ENCODE measurements around the gene MRRF.
"Not testable (repeated sequence)": the region's sequence is repeated elsewhere in the genome, so short reads cannot be mapped to it uniquely, and the experiment has no call there.

GRCh38 chr9:122324665-122325064 is 60.0 kb downstream of the MRRF start:
- TF ChIP-seq POLR2A, CTCF, POLR2AphosphoS5 (IDR thresholded peaks at IDR 0.05): not testable (repeated sequence)

Measured in prostate gland (tissue), 2 donors.